ENCODE data around the gene MPP4.
A peak's percentile ranks its signal among the peaks of the same experiment; 100 is the strongest.

MPP4 gene

DNA sequence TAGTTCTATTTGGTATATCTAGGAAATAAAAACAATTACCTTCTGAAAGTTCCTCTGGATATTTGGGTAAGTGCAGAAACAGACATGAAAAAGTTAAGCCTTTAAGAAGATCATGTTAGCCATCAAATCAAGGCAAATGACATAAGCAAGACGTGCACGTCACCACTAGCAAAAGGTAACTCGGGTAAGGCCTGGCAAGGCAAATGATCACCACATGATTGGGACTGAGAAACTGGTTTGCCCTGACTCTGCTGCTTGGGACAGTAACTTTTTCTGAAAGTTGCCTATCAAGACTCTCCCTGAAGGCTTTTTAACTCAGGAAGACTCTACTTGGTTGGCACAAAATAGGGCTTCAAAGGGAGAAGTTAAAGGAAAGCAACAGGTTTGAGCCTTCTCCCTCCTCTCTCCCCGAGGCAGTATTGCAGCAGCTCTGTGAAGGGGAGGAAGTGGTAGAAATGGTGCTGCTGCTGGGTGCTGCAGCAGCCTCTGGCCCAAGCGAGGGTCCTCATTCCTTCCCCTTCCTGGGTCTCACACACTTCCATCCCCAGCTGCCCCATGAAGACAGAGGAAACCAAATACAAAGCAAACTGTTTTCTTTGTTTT is 38.0 kb downstream of the MPP4 start:
- intact Hi-C loops (cut with micrococcal nuclease): no loop called here
- Mint-ChIP-seq H3K4me1 (ENCODE audit: low read depth) (peaks cover 14% of the 10 kb centered on the region), H3K36me3 (ENCODE audit: low read depth) (no peaks in the 10 kb centered on the region), H3K9me3 (no peaks in the 10 kb centered on the region), H3K27me3 (no peaks in the 10 kb centered on the region), H3K27ac (no peak overlapping the region), H3K4me3 (no peak overlapping the region)

DNA sequence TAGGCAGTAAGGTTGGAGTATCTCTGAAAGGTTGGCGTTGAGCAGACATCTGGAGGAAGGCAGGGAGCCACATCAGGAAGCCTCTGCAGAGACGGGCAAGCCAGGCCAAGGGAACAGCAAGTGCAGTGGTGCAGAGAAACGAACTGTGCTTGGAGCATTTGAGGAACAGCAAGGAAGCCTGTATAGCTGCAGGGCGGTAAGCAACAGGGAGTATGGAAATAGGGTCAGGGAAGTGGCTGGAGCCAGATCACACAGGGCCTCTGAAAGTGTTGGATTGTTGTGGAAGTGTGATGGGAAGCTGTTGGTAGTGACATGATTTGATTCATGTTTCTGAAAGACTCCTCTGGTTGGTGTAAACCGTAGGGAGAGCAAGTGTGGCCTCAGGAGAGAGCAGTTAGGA is 41.7 kb downstream of the MPP4 start:
- Mint-ChIP-seq H3K27me3 (no peaks in the 10 kb centered on the region), H3K36me3 (ENCODE audit: low read depth) (no peaks in the 10 kb centered on the region), H3K4me3 (no peak overlapping the region), H3K9me3 (no peaks in the 10 kb centered on the region), H3K27ac (no peak overlapping the region), H3K4me1 (ENCODE audit: low read depth) (peaks cover 29% of the 10 kb centered on the region)
- intact Hi-C loops (cut with micrococcal nuclease): no loop called here

DNA sequence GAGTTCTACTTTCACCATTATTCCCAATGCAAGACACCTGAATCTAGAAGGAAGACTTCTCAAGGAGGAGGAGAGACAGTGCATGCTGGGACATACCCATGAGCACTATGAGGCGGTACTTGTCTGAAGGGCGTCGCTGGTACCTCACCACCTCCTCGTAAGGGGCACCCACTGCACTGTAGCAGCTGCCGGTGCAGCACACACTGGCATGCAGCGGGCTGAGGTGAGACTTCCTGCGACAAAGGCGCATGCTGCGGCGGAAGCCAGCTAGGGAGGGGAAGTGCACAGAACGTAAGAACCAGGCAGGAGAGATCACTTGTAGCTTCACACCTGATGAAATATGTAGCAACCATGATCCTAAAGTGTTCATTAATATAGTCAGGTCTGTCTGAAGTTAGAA is 42.3 kb downstream of the MPP4 start:
- H3K27me3 Mint-ChIP-seq: no peaks in the 10 kb centered on the region
- no peak overlapping the region for H3K27ac Mint-ChIP-seq
- no peaks in the 10 kb centered on the region for H3K9me3 Mint-ChIP-seq
- intact Hi-C loops (cut with micrococcal nuclease): no loop called here
- H3K36me3 Mint-ChIP-seq (ENCODE audit: low read depth): no peaks in the 10 kb centered on the region
- no peak overlapping the region for H3K4me3 Mint-ChIP-seq
- H3K4me1 Mint-ChIP-seq (ENCODE audit: low read depth): peaks cover 23% of the 10 kb centered on the region

DNA sequence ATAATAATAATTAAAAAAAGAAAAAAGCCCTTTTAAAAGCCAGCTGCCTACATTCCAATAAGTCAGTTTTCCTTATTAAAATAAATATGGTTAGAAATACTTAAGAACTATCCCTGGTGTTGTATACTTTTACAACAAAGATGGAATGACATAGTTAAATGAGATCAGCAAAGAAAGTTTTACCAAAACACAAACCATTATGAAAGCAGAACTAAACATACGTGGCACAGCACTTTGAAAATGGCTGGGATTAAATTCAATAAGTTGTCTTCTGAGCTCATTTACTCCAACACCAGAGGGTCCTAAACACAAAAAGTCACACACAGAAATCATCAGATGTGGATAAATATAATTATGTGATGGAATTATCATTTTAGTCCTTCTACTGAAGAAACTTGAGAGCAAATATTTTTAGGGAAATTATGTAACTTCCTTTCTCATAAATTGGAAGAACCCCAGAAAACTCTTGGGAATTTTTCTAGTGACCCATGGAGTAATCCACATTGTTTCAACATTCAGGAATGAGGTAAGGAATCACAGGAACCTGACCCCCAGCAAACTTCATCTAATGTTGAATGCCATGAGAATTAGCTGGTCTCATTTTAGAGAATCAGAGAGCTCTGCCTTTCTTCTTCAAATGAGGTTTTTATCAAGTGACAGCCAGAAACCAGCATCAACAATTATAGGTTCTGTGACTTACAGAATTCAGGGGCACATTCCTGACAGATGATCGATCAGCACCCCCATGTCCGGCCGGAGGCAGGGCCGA is 43.6 kb downstream of the MPP4 start:
- Mint-ChIP-seq H3K9me3 (no peaks in the 10 kb centered on the region), H3K4me1 (ENCODE audit: low read depth) (peaks cover 16% of the 10 kb centered on the region), H3K27me3 (no peaks in the 10 kb centered on the region), H3K4me3 (no peak overlapping the region), H3K27ac (no peak overlapping the region), H3K36me3 (ENCODE audit: low read depth) (no peaks in the 10 kb centered on the region)
- intact Hi-C loops (cut with micrococcal nuclease): no loop called here

DNA sequence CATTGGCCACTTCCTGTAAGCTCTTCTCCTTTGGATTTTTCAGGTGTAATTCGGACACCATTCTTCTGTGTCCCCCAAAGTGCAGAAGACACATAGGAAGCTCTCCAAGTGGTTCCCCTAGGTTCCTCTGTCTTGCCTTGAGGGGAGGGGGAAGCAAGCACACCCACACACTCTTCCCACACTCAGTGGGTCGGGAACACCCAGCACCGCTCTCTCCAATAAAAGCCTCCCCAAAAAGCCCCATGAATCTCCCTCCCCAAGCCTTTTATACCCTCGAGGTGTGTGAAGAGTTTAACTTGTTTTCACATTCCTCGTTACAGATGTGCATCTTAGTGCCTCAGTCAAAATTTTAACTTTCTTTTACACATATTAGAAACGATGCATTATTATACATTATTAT is 45.2 kb downstream of the MPP4 start:
- Mint-ChIP-seq H3K9me3 (no peaks in the 10 kb centered on the region), H3K27ac (no peak overlapping the region), H3K4me3 (no peak overlapping the region), H3K36me3 (ENCODE audit: low read depth) (no peaks in the 10 kb centered on the region), H3K27me3 (no peaks in the 10 kb centered on the region), H3K4me1 (ENCODE audit: low read depth) (peaks cover 16% of the 10 kb centered on the region)
- intact Hi-C loops (cut with micrococcal nuclease): no loop called here

DNA sequence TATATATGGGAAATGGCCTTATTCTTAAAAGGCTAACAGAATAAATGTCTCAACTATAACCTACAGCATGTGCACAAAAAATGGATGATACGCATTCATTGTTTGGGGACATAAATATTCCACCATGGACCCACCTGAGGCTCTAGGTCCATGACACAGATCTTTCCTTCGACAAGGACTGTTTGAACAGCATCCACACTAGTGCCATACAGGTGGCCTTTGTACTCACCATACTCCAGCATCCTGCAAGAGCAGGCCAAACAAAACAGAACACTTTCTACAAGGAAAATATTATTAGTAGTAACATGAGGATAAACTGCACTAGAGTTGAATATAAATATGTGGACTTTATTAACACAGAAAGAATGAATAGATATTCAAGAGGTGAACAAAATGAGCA is 49.0 kb downstream of the MPP4 start:
- intact Hi-C loops (cut with micrococcal nuclease): no loop called here
- no peaks in the 10 kb centered on the region for H3K9me3 Mint-ChIP-seq
- no peaks in the 10 kb centered on the region for H3K36me3 Mint-ChIP-seq (ENCODE audit: low read depth)
- H3K4me3 Mint-ChIP-seq: no peak overlapping the region
- peaks cover 16% of the 10 kb centered on the region for H3K4me1 Mint-ChIP-seq (ENCODE audit: low read depth)
- H3K27ac Mint-ChIP-seq: no peak overlapping the region
- H3K27me3 Mint-ChIP-seq: no peaks in the 10 kb centered on the region

DNA sequence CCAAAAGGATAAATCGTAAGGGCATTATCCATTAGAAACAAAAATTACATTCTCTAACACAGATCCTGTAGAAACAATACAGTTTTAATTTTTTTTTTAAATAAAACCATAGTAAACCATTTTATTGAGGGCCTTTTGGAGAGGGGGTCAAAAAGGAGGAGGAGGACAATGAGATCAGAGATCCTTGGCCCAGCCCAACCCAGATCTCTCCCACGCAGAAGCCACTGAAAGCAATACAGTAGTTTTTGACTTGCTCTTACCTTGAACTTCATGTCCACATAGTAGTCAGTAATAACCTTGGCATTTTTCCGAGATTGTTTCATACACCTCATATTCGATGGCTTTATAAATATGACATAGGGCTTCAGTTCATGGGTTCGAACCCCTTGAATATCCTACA is 51.0 kb downstream of the MPP4 start:
- Mint-ChIP-seq H3K4me1 (ENCODE audit: low read depth) (peaks cover 16% of the 10 kb centered on the region), H3K9me3 (no peaks in the 10 kb centered on the region), H3K4me3 (no peak overlapping the region), H3K27ac (no peak overlapping the region), H3K27me3 (peaks cover 8% of the 10 kb centered on the region), H3K36me3 (ENCODE audit: low read depth) (peaks cover 5% of the 10 kb centered on the region)
- intact Hi-C loops (cut with micrococcal nuclease): no loop called here

DNA sequence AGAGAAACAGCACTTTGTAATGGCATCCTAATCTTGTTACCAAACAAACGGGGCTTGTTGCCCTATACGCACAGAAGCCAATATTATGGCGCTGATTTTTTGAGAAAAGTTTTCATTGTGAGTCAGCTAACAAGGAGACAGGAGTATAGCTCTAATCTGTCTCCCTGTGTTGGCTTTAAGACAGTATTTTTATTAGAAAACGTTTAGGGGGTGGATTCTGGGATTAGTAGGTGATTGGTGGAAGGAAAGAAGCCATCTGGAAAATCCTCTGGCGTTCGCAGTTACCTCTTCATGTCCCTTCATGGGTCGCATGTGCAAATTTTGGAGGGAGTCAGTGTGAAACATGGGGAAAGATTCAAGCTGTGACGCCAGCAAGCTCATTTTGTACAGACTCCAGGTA is 54.4 kb downstream of the MPP4 start:
- Mint-ChIP-seq H3K27ac (peak overlapping the region; percentile 91), H3K4me1 (ENCODE audit: low read depth) (peaks cover 10% of the 10 kb centered on the region), H3K27me3 (peaks cover 8% of the 10 kb centered on the region), H3K4me3 (no peak overlapping the region), H3K9me3 (no peaks in the 10 kb centered on the region), H3K36me3 (ENCODE audit: low read depth) (peaks cover 6% of the 10 kb centered on the region)
- intact Hi-C loops (cut with micrococcal nuclease): no loop called here

DNA sequence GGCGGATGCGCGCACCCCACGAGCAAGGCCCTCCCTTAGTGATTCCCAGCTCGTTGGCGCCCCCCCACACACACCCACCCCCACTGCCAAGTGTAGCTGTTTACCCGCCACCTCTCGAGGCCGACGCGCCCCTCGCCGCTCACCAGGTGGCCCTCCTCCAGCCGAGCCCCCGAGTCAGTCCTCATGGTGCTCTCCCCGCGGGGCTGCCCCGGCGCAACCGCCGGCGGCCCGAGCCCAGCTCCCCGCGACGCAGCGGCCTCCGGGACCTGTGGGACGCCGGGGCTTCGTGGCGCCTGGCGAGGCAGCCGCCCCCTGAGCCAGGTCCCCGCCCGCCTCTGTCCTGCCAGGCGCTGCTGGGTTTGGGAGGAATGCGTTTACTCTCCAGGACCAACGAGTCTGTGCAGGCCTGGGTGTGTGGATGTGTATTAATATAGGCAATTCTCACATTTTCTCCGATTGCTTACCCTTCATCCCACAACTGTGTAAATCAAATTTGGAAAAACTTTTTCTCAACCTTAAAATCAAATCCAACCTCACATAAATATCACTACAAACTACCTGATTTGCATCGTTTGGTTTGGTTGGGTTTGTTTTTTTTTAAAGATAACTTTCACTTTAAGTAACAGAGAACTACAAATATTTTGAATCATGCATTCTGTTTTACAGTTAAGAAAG is 55.1 kb downstream of the MPP4 start, which contains the start of gene TMEM237:
TSS of gene TMEM237 (minus strand) at position 288 of the 675 bp plus-strand sequence. CDS start at position 185, 103 bp downstream.
- peaks cover 10% of the 10 kb centered on the region for H3K4me1 Mint-ChIP-seq (ENCODE audit: low read depth)
- intact Hi-C loops (cut with micrococcal nuclease): no loop called here
- H3K9me3 Mint-ChIP-seq: no peaks in the 10 kb centered on the region
- peaks cover 6% of the 10 kb centered on the region for H3K36me3 Mint-ChIP-seq (ENCODE audit: low read depth)
- H3K4me3 Mint-ChIP-seq: peak within 1 kb of the TSS; percentile 82
- peak within 1 kb of the TSS; percentile 91 for H3K27ac Mint-ChIP-seq
- H3K27me3 Mint-ChIP-seq: peaks cover 8% of the 10 kb centered on the region

DNA sequence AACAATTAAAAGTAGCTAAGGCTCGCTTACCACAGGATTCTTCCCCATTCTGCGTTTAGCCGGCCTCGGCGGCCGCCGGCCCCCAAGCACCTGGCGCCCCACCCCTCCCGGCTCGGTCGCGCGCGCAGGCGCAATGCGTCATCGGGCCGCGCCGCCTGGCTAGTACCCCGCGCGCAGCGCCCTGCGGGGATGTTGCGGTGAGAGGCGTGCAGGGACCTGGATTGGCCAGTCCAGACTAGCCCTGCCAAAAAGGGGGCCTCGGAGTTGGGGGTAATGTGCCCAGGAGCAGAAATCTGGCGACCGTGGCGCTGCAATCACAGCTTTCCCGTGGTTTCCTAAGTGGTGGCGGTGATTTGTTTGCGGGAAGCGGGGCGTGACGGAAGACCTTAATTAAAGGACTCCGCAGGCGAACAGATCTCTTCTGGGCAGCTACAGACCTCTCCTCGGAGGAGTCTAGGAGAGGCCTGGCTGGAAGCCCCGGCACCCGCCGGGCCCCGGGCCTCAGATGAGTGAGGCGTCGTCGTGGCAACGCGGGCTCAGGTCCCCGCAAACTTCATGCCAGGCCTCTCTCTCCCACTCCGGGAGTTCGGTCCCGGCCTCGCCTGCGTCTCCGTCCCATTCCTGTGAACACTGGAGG is 55.7 kb downstream of the MPP4 start:
- Mint-ChIP-seq H3K9me3 (no peaks in the 10 kb centered on the region), H3K4me3 (peak overlapping the region; percentile 82), H3K27me3 (peaks cover 8% of the 10 kb centered on the region), H3K36me3 (ENCODE audit: low read depth) (peaks cover 6% of the 10 kb centered on the region), H3K4me1 (ENCODE audit: low read depth) (peaks cover 10% of the 10 kb centered on the region), H3K27ac (peak overlapping the region; percentile 91)
- intact Hi-C loops (cut with micrococcal nuclease): no loop called here

DNA sequence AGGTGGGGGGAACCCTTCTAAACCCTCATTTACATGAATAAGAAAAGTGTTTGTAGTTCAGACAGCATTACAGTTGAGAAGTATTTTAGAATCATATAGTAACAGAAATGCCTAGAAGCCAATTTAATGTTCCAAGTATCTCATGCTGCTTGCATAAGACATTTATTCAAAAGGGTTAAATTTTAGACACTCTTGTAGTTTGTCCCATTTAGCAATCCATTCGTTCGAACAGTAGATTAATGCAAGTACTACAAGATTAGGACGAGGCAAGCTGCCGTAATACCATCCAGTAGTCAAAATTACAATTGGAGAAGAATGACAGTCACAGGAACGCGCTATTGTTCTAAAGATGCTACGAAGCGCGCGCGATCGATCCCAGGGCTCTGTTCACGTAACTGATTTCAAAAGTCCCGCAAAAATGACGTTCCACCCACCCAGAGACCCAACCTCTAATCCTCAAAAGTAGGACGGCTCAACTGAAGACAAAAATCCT is 56.3 kb downstream of the MPP4 start:
- Mint-ChIP-seq H3K27ac (peak overlapping the region; percentile 91), H3K9me3 (no peaks in the 10 kb centered on the region), H3K36me3 (ENCODE audit: low read depth) (peaks cover 6% of the 10 kb centered on the region), H3K4me1 (ENCODE audit: low read depth) (peaks cover 10% of the 10 kb centered on the region), H3K27me3 (peaks cover 8% of the 10 kb centered on the region), H3K4me3 (peak overlapping the region; percentile 82)
- intact Hi-C loops (cut with micrococcal nuclease): no loop called here

DNA sequence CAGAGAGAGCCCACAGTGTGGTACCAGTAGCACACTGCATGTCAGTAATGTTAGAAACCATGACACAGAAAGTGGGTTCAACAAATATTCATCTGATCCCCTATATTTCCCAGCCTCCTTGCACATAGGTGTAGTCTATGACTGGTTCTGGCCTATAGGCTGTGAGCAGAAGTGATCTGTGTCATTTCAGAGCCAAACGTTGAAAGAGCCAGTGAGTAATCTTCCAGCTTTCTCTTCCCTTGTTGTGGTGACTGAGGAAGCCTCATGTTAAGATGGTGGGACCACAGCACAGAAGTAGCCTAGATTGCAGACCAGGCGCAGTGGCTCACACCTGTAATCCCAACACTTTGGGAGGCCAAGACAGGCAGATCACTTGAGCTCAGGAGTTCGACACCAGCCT is 59.2 kb downstream of the MPP4 start:
- Mint-ChIP-seq H3K4me3 (no peak overlapping the region), H3K9me3 (no peaks in the 10 kb centered on the region), H3K27me3 (peaks cover 6% of the 10 kb centered on the region), H3K4me1 (ENCODE audit: low read depth) (peaks cover 9% of the 10 kb centered on the region), H3K36me3 (ENCODE audit: low read depth) (peaks cover 6% of the 10 kb centered on the region), H3K27ac (no peak overlapping the region)
- intact Hi-C loops (cut with micrococcal nuclease): no loop called here

DNA sequence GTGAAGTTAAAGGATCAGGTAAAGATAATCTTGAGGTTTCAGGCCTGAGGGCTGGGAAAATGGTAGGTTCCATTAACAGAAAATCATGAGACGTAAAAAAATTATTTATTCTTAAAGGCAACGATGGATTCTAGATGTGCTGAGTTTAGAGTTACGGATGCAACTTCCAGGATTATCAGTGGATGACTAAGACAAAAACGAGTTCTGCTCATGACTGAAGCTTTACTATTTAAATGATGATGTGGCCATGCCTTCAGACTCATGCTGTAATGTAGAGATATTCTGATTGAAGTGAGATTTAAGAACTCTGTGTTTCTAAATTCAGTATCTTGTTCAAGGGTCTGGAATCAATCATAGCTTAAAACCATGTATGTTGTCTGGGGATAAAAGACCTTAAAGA is 60.1 kb downstream of the MPP4 start:
- Mint-ChIP-seq H3K27me3 (no peaks in the 10 kb centered on the region), H3K4me1 (ENCODE audit: low read depth) (peaks cover under 1% of the 10 kb centered on the region), H3K4me3 (no peak overlapping the region), H3K36me3 (ENCODE audit: low read depth) (peaks cover 6% of the 10 kb centered on the region), H3K27ac (no peak overlapping the region), H3K9me3 (no peaks in the 10 kb centered on the region)
- intact Hi-C loops (cut with micrococcal nuclease): no loop called here
